Neuronal stem cell (in vitro differentiated cells): ENCODE data around the gene TPM2.

Source experiments
- DNase-seq: peaks from one replicate; pipeline ENCODE4 v3.0.0-alpha.2; 2013; ENCODE audit warnings: low spot score
- H2AFZ ChIP-seq: one replicate; pipeline ENCODE4 v1.6.1; 2013; ENCODE audit warnings: mild to moderate bottlenecking, low read length, inconsistent platforms
- H2AK5ac ChIP-seq: 2 replicates; pipeline ENCODE4 v1.6.1; 2013; ENCODE audit warnings: low read depth, mild to moderate bottlenecking, inconsistent platforms, low read length, moderate library complexity, mixed read lengths
- H2BK120ac ChIP-seq: 2 replicates; pipeline ENCODE4 v1.6.1; 2013; ENCODE audit warnings: low read depth, mild to moderate bottlenecking, inconsistent platforms, low read length, moderate library complexity, mixed read lengths
- H2BK12ac ChIP-seq: one replicate; pipeline ENCODE4 v1.6.1; 2013; ENCODE audit warnings: low read length, inconsistent platforms
- H2BK15ac ChIP-seq: 2 replicates; pipeline ENCODE4 v1.6.1; 2013; ENCODE audit warnings: mild to moderate bottlenecking, low read length, inconsistent platforms, mixed read lengths
- H2BK5ac ChIP-seq: one replicate; pipeline ENCODE4 v1.6.1; 2013; ENCODE audit warnings: inconsistent platforms, mild to moderate bottlenecking, low read length, moderate library complexity
- H3K14ac ChIP-seq: one replicate; pipeline ENCODE4 v1.6.1; 2013; ENCODE audit warnings: low read length, inconsistent platforms
- H3K18ac ChIP-seq: 2 replicates; pipeline ENCODE4 v1.6.1; 2013; ENCODE audit warnings: low read length, inconsistent platforms
- H3K23ac ChIP-seq: 2 replicates; pipeline ENCODE4 v1.6.1; 2013; ENCODE audit warnings: low read depth, mild to moderate bottlenecking, mixed read lengths, low read length, inconsistent platforms; ENCODE audit not compliant: poor library complexity
- H3K27ac ChIP-seq: replicated peaks from 3 replicates; pipeline ENCODE4 v1.5.1; 2013; ENCODE audit warnings: low read length, inconsistent platforms
- H3K27me3 ChIP-seq, 3 experiments: 2 replicates each; pipeline ENCODE4 v1.6.1; 2013; ENCODE audit warnings: low read length in 3 of 3, mild to moderate bottlenecking in 2 of 3, inconsistent platforms in 1 of 3, low read depth in 1 of 3, mixed read lengths in 1 of 3, moderate library complexity in 1 of 3; ENCODE audit not compliant: control insufficient read depth in 3 of 3, insufficient read depth in 3 of 3
- H3K36me3 ChIP-seq, 2 donors: replicated peaks in 1 of 2; 2 replicates each; pipeline ENCODE4 v1.6.1; 2013; ENCODE audit warnings: low read length in 2 of 2; ENCODE audit not compliant: control insufficient read depth in 2 of 2, insufficient read depth in 2 of 2
- H3K4ac ChIP-seq: 2 replicates; pipeline ENCODE4 v1.6.1; 2013; ENCODE audit warnings: inconsistent platforms, mild to moderate bottlenecking, low read length, moderate library complexity
- H3K4me1 ChIP-seq, 2 donors: 1 replicate in 1 of 2; 2 replicates in 1 of 2; pipeline ENCODE4 v1.6.1; 2013; ENCODE audit warnings: low read length in 2 of 2, low read depth in 1 of 2; ENCODE audit not compliant: control insufficient read depth in 2 of 2, insufficient read depth in 1 of 2
- H3K4me2 ChIP-seq: one replicate; pipeline ENCODE4 v1.6.1; 2013; ENCODE audit warnings: mild to moderate bottlenecking, low read length, inconsistent platforms; ENCODE audit not compliant: insufficient read depth, poor library complexity, severe bottlenecking
- H3K4me3 ChIP-seq, 2 donors: 2 replicates each; pipeline ENCODE4 v1.5.1; 2013; ENCODE audit warnings: low read length in 2 of 2, mild to moderate bottlenecking in 2 of 2, inconsistent platforms in 1 of 2, moderate library complexity in 1 of 2
- H3K79me1 ChIP-seq: one replicate; pipeline ENCODE4 v1.6.1; 2013; ENCODE audit warnings: low read depth, mild to moderate bottlenecking, inconsistent platforms, low read length, moderate library complexity
- H3K9ac ChIP-seq: one replicate; pipeline ENCODE4 v1.6.1; 2013; ENCODE audit warnings: mild to moderate bottlenecking, low read depth, low read length, inconsistent platforms; ENCODE audit not compliant: poor library complexity
- H3K9me3 ChIP-seq, 2 donors: replicated peaks in 1 of 2; 2 replicates each; pipeline versions ENCODE3 to v1.6.1; 2013; ENCODE audit warnings: low read length in 2 of 2, mild to moderate bottlenecking in 2 of 2, inconsistent platforms in 1 of 2, low read depth in 1 of 2, mixed read lengths in 1 of 2, moderate library complexity in 1 of 2; ENCODE audit not compliant: control insufficient read depth in 2 of 2, insufficient read depth in 1 of 2
- H4K8ac ChIP-seq: one replicate; pipeline ENCODE4 v1.6.1; 2013; ENCODE audit warnings: low read depth, mild to moderate bottlenecking, inconsistent platforms, low read length, moderate library complexity
- H4K91ac ChIP-seq: one replicate; pipeline ENCODE4 v1.6.1; 2013; ENCODE audit warnings: low read length, low read depth, mild to moderate bottlenecking, inconsistent platforms; ENCODE audit not compliant: poor library complexity
- WGBS, 2 donors: extraction: QIAGEN DNeasy Blood & Tissue Kit; methylation state at CpG; one replicate each; pipeline ENCODE4 v1.1.7; 2013; ENCODE audit warnings: missing lambda C conversion rate in 2 of 2, mixed read lengths in 1 of 2; ENCODE audit not compliant: insufficient read length in 2 of 2, insufficient replicate concordance in 1 of 2; ENCODE audit errors: extremely low coverage in 2 of 2; 5-methylcytosine and 5-hydroxymethylcytosine counted together

TPM2 gene

GRCh38 chr9:35703906-35704672 is 14.4 kb upstream of the TPM2 start:
- H3K9me3 ChIP-seq, result no peaks in the 10 kb centered on the region
- H4K8ac ChIP-seq, result no peak overlapping the region
- H2BK5ac ChIP-seq, result no peak overlapping the region
- H3K4ac ChIP-seq, result no peak overlapping the region
- H2BK12ac ChIP-seq, result no peak overlapping the region
- H3K4me3 ChIP-seq, result peak overlapping the region in 1 of 2 donors; percentile 12
- no peak overlapping the region for H2BK15ac ChIP-seq
- H2BK120ac ChIP-seq, result no peak overlapping the region
- H3K4me1 ChIP-seq, result no peaks in the 10 kb centered on the region
- no peak overlapping the region for H3K18ac ChIP-seq
- H3K27ac ChIP-seq, result no peak overlapping the region
- no peak for DNase-seq
- H3K9ac ChIP-seq, result peak overlapping the region; percentile 3
- H3K36me3 ChIP-seq, result peaks cover 81 to 98% of the 10 kb centered on the region in 2 donors
- H3K4me2 ChIP-seq, result no peak overlapping the region
- H3K14ac ChIP-seq, result no peak overlapping the region
- no peak overlapping the region for H2AK5ac ChIP-seq
- no peak overlapping the region for H4K91ac ChIP-seq
- WGBS, 2 donors, result no CpG with 5 or more reads among the region's 26 CpGs
- no peaks in the 10 kb centered on the region for H3K79me1 ChIP-seq
- H3K23ac ChIP-seq, result no peak overlapping the region
- no peak overlapping the region for H2AFZ ChIP-seq
- no peaks in the 10 kb centered on the region for H3K27me3 ChIP-seq

GRCh38 chr9:35702696-35703095 is 13.0 kb upstream of the TPM2 start:
- Histone ChIP-seq H3K4me2 (no peak overlapping the region), H2BK120ac (no peak overlapping the region), H3K79me1 (no peaks in the 10 kb centered on the region), H2BK15ac (no peak overlapping the region), H3K4ac (no peak overlapping the region), H3K18ac (no peak overlapping the region), H3K4me1 (no peaks in the 10 kb centered on the region), H3K4me3 (no peak overlapping the region), H2AK5ac (no peak overlapping the region), H2BK12ac (no peak overlapping the region), H4K8ac (no peak overlapping the region), H2BK5ac (no peak overlapping the region), H2AFZ (no peak overlapping the region), H3K36me3 (peaks cover 88 to 98% of the 10 kb centered on the region in 2 donors), H3K9ac (no peak overlapping the region), H3K14ac (no peak overlapping the region), H4K91ac (no peak overlapping the region), H3K27ac (no peak overlapping the region), H3K9me3 (peaks cover 0 to 2% of the 10 kb centered on the region in 2 donors), H3K23ac (no peak overlapping the region), H3K27me3 (no peaks in the 10 kb centered on the region)
- no peak for DNase-seq
- WGBS, 2 donors, result no CpG with 5 or more reads among the region's 7 CpGs

- Histone ChIP-seq H3K79me1 (no peaks in the 10 kb centered on the region), H3K27me3 (no peaks in the 10 kb centered on the region), H3K4me2 (no peak overlapping the region), H3K18ac (no peak overlapping the region), H3K27ac (no peak overlapping the region), H2AK5ac (no peak overlapping the region), H3K9me3 (peaks cover 0 to 2% of the 10 kb centered on the region in 2 donors), H3K4me3 (no peak overlapping the region), H4K8ac (no peak overlapping the region), H3K36me3 (peaks cover 78 to 98% of the 10 kb centered on the region in 2 donors), H3K4ac (no peak overlapping the region), H3K9ac (no peak overlapping the region), H3K4me1 (no peaks in the 10 kb centered on the region), H2BK15ac (no peak overlapping the region), H2BK12ac (no peak overlapping the region), H2BK120ac (no peak overlapping the region), H4K91ac (no peak overlapping the region), H2AFZ (no peak overlapping the region), H2BK5ac (no peak overlapping the region), H3K23ac (no peak overlapping the region), H3K14ac (no peak overlapping the region)
- no peak for DNase-seq
Observed at GRCh38 chr9:35700942-35701341, 11.2 kb upstream of the TPM2 start.

- H2BK15ac ChIP-seq, result no peak overlapping the region
- H3K9me3 ChIP-seq, result peaks cover 0 to 2% of the 10 kb centered on the region in 2 donors
- H3K23ac ChIP-seq, result no peak overlapping the region
- H2AFZ ChIP-seq, result no peak overlapping the region
- H3K36me3 ChIP-seq, result peaks cover 69 to 93% of the 10 kb centered on the region in 2 donors
- H2BK12ac ChIP-seq, result no peak overlapping the region
- no peak overlapping the region for H4K91ac ChIP-seq
- H3K9ac ChIP-seq, result no peak overlapping the region
- no peak overlapping the region for H2BK5ac ChIP-seq
- WGBS, 2 donors, result no CpG with 5 or more reads among the region's 11 CpGs
- H3K4me1 ChIP-seq, result no peaks in the 10 kb centered on the region
- H3K27me3 ChIP-seq, result no peaks in the 10 kb centered on the region
- H3K4ac ChIP-seq, result no peak overlapping the region
- H3K18ac ChIP-seq, result no peak overlapping the region
- no peaks in the 10 kb centered on the region for H3K79me1 ChIP-seq
- no peak overlapping the region for H3K4me2 ChIP-seq
- H2BK120ac ChIP-seq, result no peak overlapping the region
- H4K8ac ChIP-seq, result no peak overlapping the region
- H3K14ac ChIP-seq, result no peak overlapping the region
- no peak overlapping the region for H2AK5ac ChIP-seq
- H3K4me3 ChIP-seq, result no peak overlapping the region
- no peak overlapping the region for H3K27ac ChIP-seq
- no peak for DNase-seq
Observed at GRCh38 chr9:35700031-35700430, 10.3 kb upstream of the TPM2 start.
